T-cell (primary cell): ENCODE results near the gene GPER1. TPM values are rescaled to one million over a fixed set of nuclear protein-coding genes. Genes with fewer than 3 reads are reported as not detected.

Experiments
- ATAC-seq, 4 experiments: fragments of 200-7000 bp in 3 of 4; fragments of 150-1000 bp in 1 of 4; cut with Tn5 transposase; replicated peaks in 1 of 4; 1 replicate in 3 of 4; 2 replicates in 1 of 4; pipeline ENCODE4 v1.10.0; 2021; ENCODE audit warnings: moderate library complexity in 3 of 4, mild to moderate bottlenecking in 2 of 4, moderate number of reproducible peaks in 1 of 4
- CTCF ChIA-PET, 2 donors: fragments of 300-600 bp; sonication (Branson Sonifier 250); formaldehyde crosslinking; loops; one replicate each; lab custom pipeline; 2022; ENCODE audit warnings: antibody characterized with exemption in 2 of 2; lab: Charles Lee
- POLR2A ChIA-PET, 2 donors: fragments of 300-600 bp; sonication (Branson Sonifier 250); formaldehyde crosslinking; loops; one replicate each; lab custom pipeline; 2022; ENCODE audit warnings: antibody characterized with exemption in 2 of 2; lab: Charles Lee
- DNase-seq, 35 experiments: peaks; one replicate each; pipeline versions ENCODE4 v3.0.0 to v3.0.0-alpha.2; 2013 to 2023
- H3K27ac ChIP-seq: one replicate; pipeline ENCODE4 v1.5.1; 2013; ENCODE audit warnings: low read length
- H3K27me3 ChIP-seq, 2 experiments: replicated peaks in 1 of 2; 1 replicate in 1 of 2; 2 replicates in 1 of 2; pipeline versions ENCODE4 v1.6.1 to v1.7.0; 2013; ENCODE audit warnings: low read length in 1 of 2, mixed read lengths in 1 of 2; ENCODE audit not compliant: control insufficient read depth in 2 of 2, insufficient read depth in 2 of 2; ENCODE audit errors: extremely low read depth in 1 of 2
- H3K36me3 ChIP-seq, 2 donors: 1 replicate in 1 of 2; 2 replicates in 1 of 2; pipeline versions ENCODE4 v1.6.1 to v1.7.0; 2013; ENCODE audit warnings: low read length in 1 of 2; ENCODE audit not compliant: control insufficient read depth in 2 of 2, insufficient read depth in 1 of 2; ENCODE audit errors: extremely low read depth in 1 of 2
- H3K4me1 ChIP-seq, 2 experiments: 1 replicate in 1 of 2; 2 replicates in 1 of 2; pipeline versions ENCODE4 v1.6.1 to v1.7.0; 2013; ENCODE audit warnings: low read length in 2 of 2, mixed read lengths in 1 of 2; ENCODE audit not compliant: insufficient read depth in 2 of 2, control insufficient read depth in 1 of 2; ENCODE audit errors: extremely low read depth in 1 of 2
- H3K4me3 ChIP-seq, 2 donors: 1 replicate in 1 of 2; 2 replicates in 1 of 2; pipeline versions ENCODE4 v1.5.1 to v1.7.0; 2013; ENCODE audit warnings: mild to moderate bottlenecking in 2 of 2, low read length in 1 of 2, moderate library complexity in 1 of 2; ENCODE audit not compliant: control insufficient read depth in 1 of 2; ENCODE audit errors: extremely low read depth in 1 of 2
- H3K9me3 ChIP-seq: 2 replicates; pipeline ENCODE4 v1.7.0; 2013
- H3K27ac Mint-ChIP-seq, 2 donors: one replicate each; pipeline ENCODE4 v1.8.0; 2020 to 2021; ENCODE audit warnings: mild to moderate bottlenecking in 2 of 2, mixed read lengths in 2 of 2
- H3K27me3 Mint-ChIP-seq, 2 donors: one replicate each; pipeline ENCODE4 v1.8.0; 2021 to 2022; ENCODE audit warnings: mixed read lengths in 2 of 2
- H3K36me3 Mint-ChIP-seq: one replicate; pipeline ENCODE4 v1.8.0; 2021; ENCODE audit warnings: mixed read lengths
- H3K4me1 Mint-ChIP-seq, 3 donors: one replicate each; pipeline ENCODE4 v1.8.0; 2020 to 2022; ENCODE audit warnings: mixed read lengths in 3 of 3, mild to moderate bottlenecking in 1 of 3
- H3K4me3 Mint-ChIP-seq, 3 donors: one replicate each; pipeline ENCODE4 v1.8.0; 2020 to 2022; ENCODE audit warnings: mild to moderate bottlenecking in 3 of 3, mixed read lengths in 3 of 3, moderate library complexity in 3 of 3
- H3K9me3 Mint-ChIP-seq, 3 donors: one replicate each; pipeline ENCODE4 v1.8.0; 2020 to 2022; ENCODE audit warnings: mixed read lengths in 3 of 3
- WGBS: methylation state at CpG from one replicate; pipeline ENCODE4 v1.1.5; 2013; ENCODE audit warnings: missing lambda C conversion rate; ENCODE audit not compliant: insufficient coverage; 5-methylcytosine and 5-hydroxymethylcytosine counted together
- total RNA-seq, 35 experiments: library from RNA in 6 of 35; stranded (reverse) in 6 of 35; fragments of 120-200 nt in 1 of 35; gene quantifications; one replicate each; pipeline versions ENCODE4 v1.2.1 to v1.2.4 and lab custom pipeline; 2013 to 2026

The GPER1 gene
- total RNA-seq, 5 donors from 2014 or later (not counting 1 experiment from before 2014, with no cell fraction given): 0.23 to 0.41 (median 0.26) TPM; not detected in 2

GRCh38 chr7:1060315-1061072 is 27.4 kb upstream of the GPER1 start:
- Mint-ChIP-seq H3K9me3 (no peaks in the 10 kb centered on the region), H3K27ac (no peak overlapping the region), H3K27me3 (peaks cover 0 to 4% of the 10 kb centered on the region in 2 donors), H3K4me1 (peaks cover 6 to 25% (median 8%) of the 10 kb centered on the region in 3 donors), H3K4me3 (no peak overlapping the region), H3K36me3 (peaks cover 4% of the 10 kb centered on the region)
- CTCF ChIA-PET: interaction anchor here in 1 of 2 donors (0.5 kb wide), 2 partner anchors 67 to 1487 kb away, joined by 3 to 13 read pairs; no protein-coding TSS in a partner anchor
- peaks cover 0 to 3% of the 10 kb centered on the region in 2 donors for H3K36me3 ChIP-seq
- no peak overlapping the region for H3K27ac ChIP-seq
- POLR2A ChIA-PET: no interaction called here
- ATAC-seq (no peak), DNase-seq (no peak)
- peaks cover 0 to 20% of the 10 kb centered on the region in 2 experiments for H3K27me3 ChIP-seq
- no peak overlapping the region for H3K4me3 ChIP-seq
- 52% methylated on average over 29 of the region's 35 CpGs for WGBS
- H3K9me3 ChIP-seq: no peaks in the 10 kb centered on the region
- H3K4me1 ChIP-seq: peaks cover 3 to 21% of the 10 kb centered on the region in 2 experiments

- Mint-ChIP-seq H3K27me3 (peaks cover 0 to 4% of the 10 kb centered on the region in 2 donors), H3K4me3 (no peak overlapping the region), H3K4me1 (peaks cover 5 to 22% (median 9%) of the 10 kb centered on the region in 3 donors), H3K36me3 (peaks cover 4% of the 10 kb centered on the region), H3K9me3 (no peaks in the 10 kb centered on the region), H3K27ac (no peak overlapping the region)
- CTCF ChIA-PET: interaction anchor here in 1 of 2 donors (0.5 kb wide), 1 partner anchor 68 kb away, joined by 3 read pairs; no protein-coding TSS in a partner anchor
- H3K27me3 ChIP-seq: peaks cover 0 to 20% of the 10 kb centered on the region in 2 experiments
- H3K4me1 ChIP-seq: peaks cover under 1 to 21% of the 10 kb centered on the region in 2 experiments
- DNase-seq (no peak), ATAC-seq (no peak)
- POLR2A ChIA-PET: no interaction called here
- 97% methylated on average over 9 of the region's 9 CpGs for WGBS
- peaks cover 0 to 3% of the 10 kb centered on the region in 2 donors for H3K36me3 ChIP-seq
- no peak overlapping the region for H3K27ac ChIP-seq
- H3K9me3 ChIP-seq: no peaks in the 10 kb centered on the region
- no peak overlapping the region for H3K4me3 ChIP-seq
Measured at GRCh38 chr7:1061180-1061579, 26.7 kb upstream of the GPER1 start.

GRCh38 chr7:1062296-1063294 is 25.3 kb upstream of the GPER1 start:
- no peak overlapping the region for H3K27ac Mint-ChIP-seq

GRCh38 chr7:1063361-1063760 is 24.6 kb upstream of the GPER1 start:
- ChIA-PET POLR2A (no interaction called here), CTCF (no interaction called here)
- peaks cover 0 to 18% of the 10 kb centered on the region in 2 experiments for H3K4me1 ChIP-seq

More at GRCh38 chr7:1062296-1063294, 25.3 kb upstream of the GPER1 start:
- no peak overlapping the region for H3K27ac ChIP-seq
- H3K36me3 Mint-ChIP-seq: peaks cover 4% of the 10 kb centered on the region
- no peaks in the 10 kb centered on the region for H3K9me3 Mint-ChIP-seq
- ChIA-PET CTCF (no interaction called here), POLR2A (no interaction called here)
- ATAC-seq: no peak
- peak in 1 of 35 experiments; percentile 33 for DNase-seq
- H3K4me1 ChIP-seq: peaks cover 0 to 18% of the 10 kb centered on the region in 2 experiments
- peaks cover 0 to 4% of the 10 kb centered on the region in 2 donors for H3K27me3 Mint-ChIP-seq
- H3K36me3 ChIP-seq: peaks cover 0 to 3% of the 10 kb centered on the region in 2 donors
- no peak overlapping the region for H3K4me3 ChIP-seq
- H3K9me3 ChIP-seq: no peaks in the 10 kb centered on the region
- peaks cover 0 to 20% of the 10 kb centered on the region in 2 experiments for H3K27me3 ChIP-seq
- WGBS: 84% methylated on average over 22 of the region's 33 CpGs
- peaks cover 5 to 21% (median 9%) of the 10 kb centered on the region in 3 donors for H3K4me1 Mint-ChIP-seq
- H3K4me3 Mint-ChIP-seq: no peak overlapping the region

GRCh38 chr7:1064581-1064980 is 23.3 kb upstream of the GPER1 start:
- Histone ChIP-seq H3K27ac (no peak overlapping the region), H3K36me3 (peaks cover 0 to 3% of the 10 kb centered on the region in 2 donors), H3K27me3 (peaks cover 0 to 20% of the 10 kb centered on the region in 2 experiments), H3K9me3 (no peaks in the 10 kb centered on the region), H3K4me3 (no peak overlapping the region), H3K4me1 (peaks cover 0 to 18% of the 10 kb centered on the region in 2 experiments)
- ChIA-PET POLR2A (no interaction called here), CTCF (interaction anchor here (0.6 to 2.4 kb wide), 4 partner anchors 20 to 72 kb away, joined by 3 to 59 read pairs (median 11); partner anchors contain the start of gene GPR146 (in 1 of the 2))
- peaks cover 0 to 4% of the 10 kb centered on the region in 2 donors for H3K27me3 Mint-ChIP-seq
- H3K9me3 Mint-ChIP-seq: no peaks in the 10 kb centered on the region
- WGBS: 73% methylated on average over 3 of the region's 13 CpGs
- H3K36me3 Mint-ChIP-seq: no peaks in the 10 kb centered on the region
- H3K27ac Mint-ChIP-seq: no peak overlapping the region
- H3K4me3 Mint-ChIP-seq: no peak overlapping the region
- ATAC-seq (no peak), DNase-seq (no peak)
- H3K4me1 Mint-ChIP-seq: peaks cover 0 to 15% (median 9%) of the 10 kb centered on the region in 3 donors

More at GRCh38 chr7:1063361-1063760, 24.6 kb upstream of the GPER1 start:
- no peak overlapping the region for H3K4me3 ChIP-seq
- Mint-ChIP-seq H3K4me3 (no peak overlapping the region), H3K4me1 (peaks cover 5 to 21% (median 9%) of the 10 kb centered on the region in 3 donors), H3K27ac (no peak overlapping the region), H3K36me3 (peaks cover 4% of the 10 kb centered on the region), H3K9me3 (no peaks in the 10 kb centered on the region), H3K27me3 (peaks cover 0 to 4% of the 10 kb centered on the region in 2 donors)
- DNase-seq: no peak
- WGBS: 97% methylated on average over 19 of the region's 21 CpGs
- no peaks in the 10 kb centered on the region for H3K9me3 ChIP-seq
- peaks cover 0 to 3% of the 10 kb centered on the region in 2 donors for H3K36me3 ChIP-seq
- H3K27ac ChIP-seq: no peak overlapping the region
- peaks cover 0 to 20% of the 10 kb centered on the region in 2 experiments for H3K27me3 ChIP-seq
- ATAC-seq: no peak
